ENCODE data around the gene C3orf22.

DNA sequence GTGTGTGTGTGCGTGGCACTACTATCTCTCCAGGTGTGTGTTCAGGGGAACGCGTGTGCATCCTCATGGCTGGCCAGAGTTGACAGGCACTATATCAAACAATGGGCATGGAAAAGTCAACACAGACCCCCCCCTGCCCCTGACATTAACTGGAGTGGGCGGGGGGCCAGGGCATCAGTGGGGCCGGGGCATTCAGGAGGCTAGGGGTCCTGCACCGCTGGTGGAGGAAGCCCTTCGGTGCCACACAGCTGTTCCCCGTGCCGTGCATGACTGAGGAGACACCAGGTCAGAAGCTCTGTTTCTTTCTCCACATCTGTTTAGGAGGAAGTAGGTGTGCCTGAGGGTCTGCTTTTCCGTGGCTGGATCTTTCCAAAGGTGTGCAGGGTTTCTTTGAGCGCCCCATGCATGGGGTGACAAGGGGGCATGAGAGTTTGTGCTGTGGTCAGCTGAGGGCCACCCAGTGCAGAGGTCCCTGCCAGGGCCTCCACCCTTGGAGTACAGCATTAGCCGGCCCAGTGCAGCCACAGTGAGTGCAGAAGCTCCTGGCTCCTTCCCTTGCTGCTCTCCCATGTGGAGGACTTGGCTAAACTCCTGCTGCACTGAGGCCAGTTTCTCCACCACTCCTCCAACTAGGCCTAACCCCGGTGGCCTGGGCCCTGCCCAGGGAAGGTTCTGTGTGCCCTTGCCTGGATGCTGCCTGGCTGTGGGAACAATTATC is 7.5 kb downstream of the C3orf22 start:
- TF ChIP-seq, protein P1, sequence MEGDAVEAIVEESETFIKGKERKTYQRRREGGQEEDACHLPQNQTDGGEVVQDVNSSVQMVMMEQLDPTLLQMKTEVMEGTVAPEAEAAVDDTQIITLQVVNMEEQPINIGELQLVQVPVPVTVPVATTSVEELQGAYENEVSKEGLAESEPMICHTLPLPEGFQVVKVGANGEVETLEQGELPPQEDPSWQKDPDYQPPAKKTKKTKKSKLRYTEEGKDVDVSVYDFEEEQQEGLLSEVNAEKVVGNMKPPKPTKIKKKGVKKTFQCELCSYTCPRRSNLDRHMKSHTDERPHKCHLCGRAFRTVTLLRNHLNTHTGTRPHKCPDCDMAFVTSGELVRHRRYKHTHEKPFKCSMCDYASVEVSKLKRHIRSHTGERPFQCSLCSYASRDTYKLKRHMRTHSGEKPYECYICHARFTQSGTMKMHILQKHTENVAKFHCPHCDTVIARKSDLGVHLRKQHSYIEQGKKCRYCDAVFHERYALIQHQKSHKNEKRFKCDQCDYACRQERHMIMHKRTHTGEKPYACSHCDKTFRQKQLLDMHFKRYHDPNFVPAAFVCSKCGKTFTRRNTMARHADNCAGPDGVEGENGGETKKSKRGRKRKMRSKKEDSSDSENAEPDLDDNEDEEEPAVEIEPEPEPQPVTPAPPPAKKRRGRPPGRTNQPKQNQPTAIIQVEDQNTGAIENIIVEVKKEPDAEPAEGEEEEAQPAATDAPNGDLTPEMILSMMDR (IDR thresholded peaks at IDR 0.05) = no peak
- no peak for TF ChIP-seq POLR2A (IDR thresholded peaks at IDR 0.05)

All from ovary (tissue), 3 donors.